HCT116 (cell line): ENCODE results near the gene CALHM4. TPM values are rescaled to one million over a fixed set of nuclear protein-coding genes. Genes with fewer than 3 reads are reported as not detected.

ENCODE experiments used
- ATAC-seq: fragments of 200-7000 bp; cut with Tn5 transposase; 2 replicates; pipeline ENCODE4 v1.9.1; 2020; ENCODE audit warnings: mild to moderate bottlenecking, moderate library complexity
- BruUV-seq: library from RNA; stranded (reverse); fragments of 400-500 nt; replicated peaks from 2 replicates; lab custom pipeline; 2021; lab: Mats Ljungman, UMichigan
- CTCF ChIA-PET: fragments of 300-600 bp; sonication (Branson Sonifier 250); formaldehyde crosslinking; loops from one replicate; lab custom pipeline; 2021; ENCODE audit warnings: antibody characterized with exemption; lab: Charles Lee
- POLR2A ChIA-PET: fragments of 300-600, 350-600 bp; sonication (Branson Sonifier 250); formaldehyde crosslinking; loops from one replicate; lab custom pipeline; 2021; ENCODE audit warnings: antibody characterized with exemption; lab: Charles Lee
- RAD21 ChIA-PET, 2 experiments: fragments of 300-600 bp; sonication (Branson Sonifier 250); formaldehyde crosslinking; loops; one replicate each; lab custom pipeline; 2023; ENCODE audit warnings: low total read pairs in 2 of 2; ENCODE audit not compliant: uncharacterized antibody in 2 of 2, unreplicated experiment in 2 of 2, low non-redundant PET in 1 of 2; lab: Charles Lee
- DNase-seq: peaks from one replicate; pipeline ENCODE4 v3.0.0-alpha.2; 2010; ENCODE audit warnings: low read depth, low spot score
- H2AFZ ChIP-seq: fragments of 200-600 bp; shearing (Covaris generic), sonication (generic); 2 replicates; pipeline ENCODE4 v1.6.1; 2017; ENCODE audit warnings: low read depth, mixed run types, mixed read lengths, antibody characterized with exemption, low read length; ENCODE audit not compliant: poor library complexity, severe bottlenecking
- H3K27ac ChIP-seq: 2 replicates; pipeline ENCODE4 v1.5.1; 2012; ENCODE audit warnings: low read depth, low read length
- H3K27me3 ChIP-seq: fragments of 200-600 bp; sonication (generic); 2 replicates; pipeline ENCODE4 v1.6.1; 2016; ENCODE audit warnings: mixed run types, low read length, mixed read lengths; ENCODE audit not compliant: insufficient read depth
- H3K36me3 ChIP-seq, 2 experiments: fragments of 200-500 bp in 1 of 2; fragments of 200-600 bp in 1 of 2; sonication (Bioruptor generic) in 1 of 2; sonication (generic) in 1 of 2; 2 replicates each; pipeline versions ENCODE4 v1.5.1 to v1.6.1; 2014 to 2016; ENCODE audit warnings: low read length in 2 of 2, inconsistent platforms in 1 of 2, mixed read lengths in 1 of 2, mixed run types in 1 of 2; ENCODE audit not compliant: insufficient read depth in 2 of 2, control insufficient read depth in 1 of 2
- H3K4me1 ChIP-seq, 2 experiments: fragments of 200-600 bp in 1 of 2; sonication (generic) in 1 of 2; 2 replicates each; pipeline versions ENCODE4 v1.5.1 to v1.6.1; 2012 to 2017; ENCODE audit warnings: low read length in 2 of 2, inconsistent platforms in 1 of 2, mild to moderate bottlenecking in 1 of 2, mixed read lengths in 1 of 2, mixed run types in 1 of 2, moderate library complexity in 1 of 2; ENCODE audit not compliant: insufficient read depth in 2 of 2, control insufficient read depth in 1 of 2
- H3K4me2 ChIP-seq: fragments of 200-600 bp; sonication (generic); 2 replicates; pipeline ENCODE4 v1.6.1; 2017; ENCODE audit warnings: mixed run types, low read length, mixed read lengths
- H3K4me3 ChIP-seq, 2 experiments: fragments of 200-600 bp in 1 of 2; sonication (generic) in 1 of 2; replicated peaks in 1 of 2; 2 replicates each; pipeline ENCODE4 v1.5.1; 2011 to 2016; ENCODE audit warnings: low read length in 2 of 2, control low read depth in 1 of 2, low read depth in 1 of 2, mild to moderate bottlenecking in 1 of 2, mixed read lengths in 1 of 2, mixed run types in 1 of 2
- H3K79me2 ChIP-seq: fragments of 200-600 bp; sonication (generic); 2 replicates; pipeline ENCODE4 v1.6.1; 2017; ENCODE audit warnings: mild to moderate bottlenecking, mixed run types, low read length, moderate library complexity, mixed read lengths; ENCODE audit not compliant: insufficient read depth
- H3K9ac ChIP-seq: fragments of 200-600 bp; sonication (generic); 2 replicates; pipeline ENCODE4 v1.6.1; 2016; ENCODE audit warnings: low read length, mixed read lengths
- H3K9me2 ChIP-seq: fragments of 200-600 bp; sonication (generic), shearing (Covaris generic); 2 replicates; pipeline ENCODE4 v1.6.1; 2017; ENCODE audit warnings: mixed run types, mild to moderate bottlenecking, moderate library complexity; ENCODE audit not compliant: insufficient read depth
- H3K9me3 ChIP-seq, 2 experiments: fragments of 200-500 bp in 1 of 2; fragments of 200-600 bp in 1 of 2; sonication (Bioruptor generic) in 1 of 2; sonication (generic) in 1 of 2; 2 replicates each; pipeline ENCODE4 v1.6.1; 2014 to 2017; ENCODE audit warnings: low read length in 2 of 2, mixed read lengths in 2 of 2, inconsistent platforms in 1 of 2, low read depth in 1 of 2, mild to moderate bottlenecking in 1 of 2, mixed run types in 1 of 2, moderate library complexity in 1 of 2; ENCODE audit not compliant: control insufficient read depth in 1 of 2, insufficient read depth in 1 of 2
- H4K20me1 ChIP-seq: fragments of 200-600 bp; sonication (generic), shearing (Covaris generic); 2 replicates; pipeline ENCODE4 v1.6.1; 2017; ENCODE audit warnings: mixed run types, mild to moderate bottlenecking, moderate library complexity; ENCODE audit not compliant: insufficient read depth
- CEBPB ChIP-seq: IDR thresholded peaks from 2 replicates; pipeline ENCODE4 v1.6.1; 2012; ENCODE audit warnings: low read depth
- ELF1 ChIP-seq: IDR thresholded peaks from 2 replicates; pipeline ENCODE4 v1.6.1; 2012; ENCODE audit warnings: low read depth, borderline replicate concordance
- EZH2 ChIP-seq: fragments of 200-600 bp; sonication (generic); IDR thresholded peaks from 2 replicates; pipeline ENCODE4 v1.6.1; 2017; ENCODE audit warnings: antibody characterized with exemption, mixed run types
- FOSL1 ChIP-seq: IDR thresholded peaks from 2 replicates; pipeline ENCODE4 v1.6.1; 2012; ENCODE audit warnings: low read depth
- POLR2A ChIP-seq: IDR thresholded peaks from 2 replicates; pipeline ENCODE4 v1.7.0; 2011; ENCODE audit warnings: borderline replicate concordance; ENCODE audit not compliant: insufficient read depth, insufficient read length; ENCODE audit errors: extremely low read depth
- SIN3A ChIP-seq: IDR thresholded peaks from 2 replicates; pipeline ENCODE4 v1.6.1; 2012; ENCODE audit warnings: low read depth
- SP1 ChIP-seq: IDR thresholded peaks from 2 replicates; pipeline ENCODE4 v1.6.1; 2012; ENCODE audit warnings: low read depth
- ZFX ChIP-seq: fragments of 450-650 bp; IDR thresholded peaks from 2 replicates; pipeline ENCODE4 v1.6.1; 2017
- intact Hi-C: fragments of 100-400 bp; cut with micrococcal nuclease; formaldehyde crosslinking; loops from 2 replicates; pipeline ENCODE4 v1.10.0; 2022
- total RNA-seq: library from RNA; stranded (reverse); gene quantifications from one replicate; pipeline ENCODE4 v1.2.1, GENCODE V29; 2021; ENCODE audit not compliant: unreplicated experiment
- TF ChIP-seq, protein P1 (sequence below): IDR thresholded peaks from 2 replicates; pipeline ENCODE4 v1.6.1; 2012; ENCODE audit warnings: low read depth
- TF ChIP-seq, protein P2 (sequence below): IDR thresholded peaks from 2 replicates; pipeline ENCODE4 v1.6.1; 2012

The CALHM4 gene
- total RNA-seq, 1 experiment from 2014 or later, result not detected

DNA sequence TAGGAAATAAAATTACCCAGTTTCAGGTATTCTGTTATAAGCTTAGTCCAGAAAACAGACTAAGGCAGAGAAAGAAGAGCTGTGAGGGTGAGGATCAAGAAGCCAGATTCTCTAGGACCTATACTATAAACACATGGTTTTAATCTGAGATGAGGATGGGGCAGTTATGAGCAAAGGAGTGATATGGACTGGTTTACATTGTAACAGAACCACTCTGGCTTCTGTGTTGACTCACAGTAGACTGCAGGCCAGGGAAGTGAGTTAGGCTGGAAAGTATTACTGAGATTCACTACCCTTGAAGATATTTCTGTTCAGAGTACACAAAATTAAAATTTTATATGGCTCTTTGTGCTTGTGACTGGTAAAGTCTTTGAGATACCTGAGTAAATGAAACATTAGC, 14.6 kb downstream of the CALHM4 start (continued):
- TF ChIP-seq, protein P1, sequence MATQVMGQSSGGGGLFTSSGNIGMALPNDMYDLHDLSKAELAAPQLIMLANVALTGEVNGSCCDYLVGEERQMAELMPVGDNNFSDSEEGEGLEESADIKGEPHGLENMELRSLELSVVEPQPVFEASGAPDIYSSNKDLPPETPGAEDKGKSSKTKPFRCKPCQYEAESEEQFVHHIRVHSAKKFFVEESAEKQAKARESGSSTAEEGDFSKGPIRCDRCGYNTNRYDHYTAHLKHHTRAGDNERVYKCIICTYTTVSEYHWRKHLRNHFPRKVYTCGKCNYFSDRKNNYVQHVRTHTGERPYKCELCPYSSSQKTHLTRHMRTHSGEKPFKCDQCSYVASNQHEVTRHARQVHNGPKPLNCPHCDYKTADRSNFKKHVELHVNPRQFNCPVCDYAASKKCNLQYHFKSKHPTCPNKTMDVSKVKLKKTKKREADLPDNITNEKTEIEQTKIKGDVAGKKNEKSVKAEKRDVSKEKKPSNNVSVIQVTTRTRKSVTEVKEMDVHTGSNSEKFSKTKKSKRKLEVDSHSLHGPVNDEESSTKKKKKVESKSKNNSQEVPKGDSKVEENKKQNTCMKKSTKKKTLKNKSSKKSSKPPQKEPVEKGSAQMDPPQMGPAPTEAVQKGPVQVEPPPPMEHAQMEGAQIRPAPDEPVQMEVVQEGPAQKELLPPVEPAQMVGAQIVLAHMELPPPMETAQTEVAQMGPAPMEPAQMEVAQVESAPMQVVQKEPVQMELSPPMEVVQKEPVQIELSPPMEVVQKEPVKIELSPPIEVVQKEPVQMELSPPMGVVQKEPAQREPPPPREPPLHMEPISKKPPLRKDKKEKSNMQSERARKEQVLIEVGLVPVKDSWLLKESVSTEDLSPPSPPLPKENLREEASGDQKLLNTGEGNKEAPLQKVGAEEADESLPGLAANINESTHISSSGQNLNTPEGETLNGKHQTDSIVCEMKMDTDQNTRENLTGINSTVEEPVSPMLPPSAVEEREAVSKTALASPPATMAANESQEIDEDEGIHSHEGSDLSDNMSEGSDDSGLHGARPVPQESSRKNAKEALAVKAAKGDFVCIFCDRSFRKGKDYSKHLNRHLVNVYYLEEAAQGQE, result no peak
- TF ChIP-seq ZFX (no peak), ELF1 (no peak), EZH2 (no peak), POLR2A (no peak), CEBPB (no peak)

DNA sequence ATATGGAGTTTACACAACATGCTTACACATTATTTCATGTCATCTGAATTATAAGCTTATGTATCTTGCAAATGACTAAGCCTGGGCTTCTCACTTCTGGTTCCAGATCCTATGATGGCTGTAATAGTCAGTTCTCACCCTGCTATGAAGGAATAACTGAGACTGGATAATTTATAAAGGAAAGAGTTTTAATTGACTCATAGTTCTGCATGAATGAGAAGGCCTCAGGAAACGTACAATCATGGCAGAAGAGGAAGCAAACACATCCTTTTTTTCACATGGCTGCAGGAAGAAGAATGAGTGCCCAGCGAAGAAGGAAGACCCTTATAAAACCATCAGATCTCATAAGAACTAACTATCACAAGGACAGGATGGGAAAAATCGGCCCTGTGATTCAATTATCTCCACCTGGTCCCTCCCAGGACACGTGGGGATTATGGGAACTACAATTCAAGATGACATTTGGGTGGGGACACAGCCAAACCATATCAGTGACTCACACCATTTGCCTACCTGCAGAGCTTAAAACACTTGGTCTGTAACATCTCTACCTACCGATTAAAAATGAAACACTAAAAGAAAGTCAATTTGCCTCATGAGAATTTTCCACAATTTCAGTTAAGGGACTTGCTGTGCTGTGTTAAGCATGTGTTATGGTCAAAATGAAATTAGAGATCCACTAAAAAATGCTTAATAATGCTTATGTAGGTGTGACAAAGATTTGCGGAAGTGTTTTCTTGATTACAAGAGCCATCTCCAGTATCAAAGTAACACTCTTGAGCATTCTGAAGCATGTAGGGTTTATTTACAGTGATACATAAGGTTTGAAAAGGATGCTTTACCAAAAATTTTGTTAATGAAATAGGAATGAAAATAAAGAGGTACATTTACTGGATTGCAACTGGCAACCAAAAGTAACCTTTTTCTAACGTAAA, 15.5 kb downstream of the CALHM4 start:
- peak overlapping the region; percentile 69 for H3K4me2 ChIP-seq
- BruUV-seq, result no TSS peak

More for the DNA sequence above, 15.5 kb downstream of the CALHM4 start:
- intact Hi-C loops, result no loop called here
- Histone ChIP-seq H4K20me1 (no peaks in the 10 kb centered on the region), H3K79me2 (peaks cover 36% of the 10 kb centered on the region), H3K4me3 (peak overlapping the region in 1 of 2 experiments; percentile 90; a peak in 2 of 4 replicates), H3K27ac (no peak overlapping the region), H3K36me3 (no peaks in the 10 kb centered on the region), H2AFZ (no peak overlapping the region), H3K27me3 (no peaks in the 10 kb centered on the region), H3K9me3 (no peaks in the 10 kb centered on the region), H3K4me1 (peaks cover 18 to 25% of the 10 kb centered on the region in 2 experiments), H3K9ac (no peak overlapping the region), H3K9me2 (no peaks in the 10 kb centered on the region)
- TF ChIP-seq SIN3A (no peak), FOSL1 (no peak), POLR2A (no peak), SP1 (0 out of 2 replicates have a peak, but pooled peaks have one; percentile 15)
- TF ChIP-seq, protein P2, sequence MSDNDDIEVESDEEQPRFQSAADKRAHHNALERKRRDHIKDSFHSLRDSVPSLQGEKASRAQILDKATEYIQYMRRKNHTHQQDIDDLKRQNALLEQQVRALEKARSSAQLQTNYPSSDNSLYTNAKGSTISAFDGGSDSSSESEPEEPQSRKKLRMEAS, result peak; percentile 36; the same call in 1 of the 2 replicates
- CTCF ChIA-PET, result interaction anchor here (1.6 to 1.8 kb wide), 2 partner anchors 8 to 300 kb away, joined by 6 read pairs; no protein-coding TSS in a partner anchor
- POLR2A ChIA-PET, result no interaction called here
- no peak for DNase-seq
- RAD21 ChIA-PET, result no interaction called here
- ATAC-seq, result no peak
